Activated CD4-positive, CD25-positive, alpha-beta regulatory T cell (primary cell): ENCODE results near the gene NT5C3A.
"Not testable (repeated sequence)": the region's sequence is repeated elsewhere in the genome, so short reads cannot be mapped to it uniquely, and the experiment has no call there.

Experiments
- DNase-seq, 4 experiments: peaks; one replicate each; lab custom pipeline; 2025; lab: John Stamatoyannopoulos, UW

Gene NT5C3A

DNA sequence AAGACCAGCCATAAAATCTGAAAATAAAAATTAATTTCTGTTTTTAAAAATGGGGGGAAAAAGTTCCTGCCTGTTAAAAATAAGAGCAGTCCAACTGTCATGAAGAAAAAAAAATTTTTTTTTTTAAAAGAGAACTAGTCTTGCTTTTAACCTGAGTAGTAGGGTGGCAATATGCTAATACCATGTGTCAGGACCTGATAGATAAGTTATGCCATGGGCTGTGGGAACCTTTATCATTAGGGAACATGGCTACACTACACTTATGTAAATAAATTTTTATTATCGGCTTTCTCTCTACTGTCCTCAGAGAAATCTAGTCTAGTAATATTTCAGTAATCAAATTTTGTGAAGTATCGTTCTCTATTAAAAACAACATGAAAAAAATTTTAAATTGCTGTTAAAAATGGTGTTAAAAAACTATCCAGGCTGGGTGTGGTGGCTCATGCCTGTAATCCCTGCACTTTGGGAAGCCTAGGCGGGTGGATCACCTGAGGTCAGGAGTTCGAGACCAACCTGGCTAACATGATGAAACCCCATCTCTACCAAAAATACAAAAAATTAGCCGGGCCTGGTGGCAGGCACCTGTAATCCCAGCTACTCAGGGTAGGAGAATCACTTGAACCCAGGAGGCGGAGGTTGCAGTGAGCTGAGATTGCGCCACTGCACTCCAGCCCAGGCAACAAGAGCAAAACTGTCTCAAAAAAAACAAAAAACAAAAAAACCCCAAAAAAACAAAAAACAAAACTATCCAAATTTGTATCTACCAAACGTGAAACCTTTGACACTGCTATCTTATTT is 20.7 kb downstream of the NT5C3A start:
- no peak for DNase-seq

DNA sequence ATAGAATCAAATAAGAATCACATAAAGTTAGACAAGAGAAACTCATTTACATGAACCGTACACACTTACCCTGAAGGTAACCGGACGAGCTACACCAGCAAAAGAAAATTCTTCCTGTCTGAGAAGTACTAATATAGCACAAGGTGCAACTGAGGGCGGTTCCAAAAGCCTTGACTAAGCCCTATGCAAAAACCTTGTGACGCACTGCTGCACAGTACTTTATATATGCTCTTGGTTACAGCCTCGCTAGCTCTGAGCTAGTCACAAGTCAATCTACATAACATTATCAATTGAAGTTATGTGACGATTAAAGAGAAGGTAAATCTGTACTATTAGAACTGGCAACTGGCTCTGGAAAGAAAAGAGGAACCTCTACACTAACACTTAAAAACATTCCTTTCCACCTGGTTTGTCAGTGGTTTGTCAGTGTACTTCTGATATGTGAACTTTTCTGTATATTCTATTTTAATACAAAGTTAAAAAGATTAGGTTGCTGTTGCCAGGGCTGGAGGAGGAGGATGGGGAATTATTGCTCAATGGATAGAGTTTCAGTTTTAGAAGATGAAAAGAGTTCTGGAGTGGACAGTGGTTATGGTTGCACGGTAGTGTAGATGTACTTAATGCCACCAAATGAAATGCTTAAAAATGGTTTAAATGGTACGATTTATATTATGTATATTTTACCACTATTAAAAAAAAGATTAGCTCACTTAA is 21.6 kb downstream of the NT5C3A start:
- DNase-seq: peak in 3 of 4 experiments; percentile 8 to 52 (median 41)

DNA sequence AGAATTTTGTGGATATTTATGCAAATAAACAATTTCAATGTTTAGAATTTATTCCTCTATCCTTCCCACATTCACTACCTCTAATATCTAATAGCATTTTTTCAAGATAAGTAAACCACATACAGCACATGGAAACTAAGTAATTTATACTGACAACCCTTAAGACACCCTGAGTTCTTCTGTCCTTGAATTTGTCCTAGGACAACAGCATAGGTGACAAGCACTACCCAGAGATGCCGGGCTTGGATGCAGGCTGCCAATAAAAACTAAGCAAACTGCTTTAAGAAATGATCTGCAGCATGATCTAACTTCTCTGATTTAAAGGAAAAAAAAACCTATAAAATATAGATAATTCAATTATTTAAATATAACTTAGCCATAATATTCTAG is 22.7 kb downstream of the NT5C3A start:
- DNase-seq: no peak

DNA sequence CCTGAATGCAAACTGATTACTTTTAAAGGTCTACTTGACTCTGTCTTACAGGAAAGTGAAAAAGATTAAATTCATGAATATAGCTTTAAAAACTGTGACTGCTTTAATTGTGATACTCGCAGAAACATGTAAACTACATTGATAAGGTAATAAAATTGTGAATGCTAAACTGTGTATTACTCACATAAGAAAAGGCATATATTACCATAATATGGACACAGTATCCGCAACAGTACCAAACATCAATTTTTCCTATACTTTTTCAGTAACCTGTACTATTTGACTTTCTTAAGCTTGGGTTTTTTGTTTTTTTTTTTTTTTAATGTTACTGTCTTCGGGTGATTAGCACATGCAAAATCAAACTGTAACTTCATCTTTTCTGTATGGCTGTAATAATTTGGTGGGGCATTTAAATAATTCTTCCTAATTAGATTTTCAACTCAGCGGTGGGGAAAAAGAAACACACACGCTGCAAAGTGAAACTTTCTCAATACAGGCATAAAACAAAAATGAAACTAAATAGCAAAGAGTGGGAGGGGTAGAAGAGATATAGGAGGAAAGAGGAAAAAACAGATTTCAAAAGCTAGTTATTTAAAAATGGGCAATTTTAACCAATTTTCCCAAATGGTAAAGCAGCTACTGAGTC is 23.2 kb downstream of the NT5C3A start:
- no peak for DNase-seq

DNA sequence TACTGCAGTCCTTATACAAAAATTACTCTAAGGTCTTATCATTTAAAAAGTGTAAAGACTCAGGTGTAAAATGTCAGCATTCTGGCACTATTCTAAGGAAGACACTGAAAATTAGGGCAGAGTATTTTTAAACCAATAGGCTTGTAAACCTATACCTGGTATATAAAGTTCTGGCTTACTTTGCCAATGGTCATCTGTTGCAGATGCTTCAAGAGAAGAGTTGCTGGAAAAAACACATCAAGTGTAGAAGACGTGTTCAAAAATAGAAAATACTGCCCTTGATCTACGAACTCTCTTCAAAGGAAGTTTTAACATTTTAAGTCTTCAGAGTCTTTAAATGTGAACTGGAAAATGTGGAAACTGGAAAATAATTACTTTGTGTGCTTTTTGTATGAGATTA is 23.9 kb downstream of the NT5C3A start:
- DNase-seq: no peak

DNA sequence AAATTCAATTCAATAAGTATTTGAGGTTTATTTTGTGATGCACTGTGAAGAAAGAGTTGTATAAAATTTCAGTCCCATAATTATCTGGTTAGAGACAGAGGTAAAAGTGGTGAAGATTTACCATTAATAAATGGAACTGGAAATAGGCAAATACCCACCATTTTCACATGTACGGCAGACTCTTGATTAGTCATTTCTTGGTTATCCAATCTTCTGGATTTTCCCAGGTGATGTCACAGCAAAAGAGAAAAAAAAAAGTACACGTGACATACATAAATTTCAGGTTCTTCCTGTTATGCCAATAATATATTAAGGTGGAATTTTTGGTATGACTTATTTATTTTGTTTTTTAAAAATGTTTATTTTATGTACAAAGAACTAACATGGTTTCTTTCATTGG is 26.8 kb downstream of the NT5C3A start:
- DNase-seq: no peak

DNA sequence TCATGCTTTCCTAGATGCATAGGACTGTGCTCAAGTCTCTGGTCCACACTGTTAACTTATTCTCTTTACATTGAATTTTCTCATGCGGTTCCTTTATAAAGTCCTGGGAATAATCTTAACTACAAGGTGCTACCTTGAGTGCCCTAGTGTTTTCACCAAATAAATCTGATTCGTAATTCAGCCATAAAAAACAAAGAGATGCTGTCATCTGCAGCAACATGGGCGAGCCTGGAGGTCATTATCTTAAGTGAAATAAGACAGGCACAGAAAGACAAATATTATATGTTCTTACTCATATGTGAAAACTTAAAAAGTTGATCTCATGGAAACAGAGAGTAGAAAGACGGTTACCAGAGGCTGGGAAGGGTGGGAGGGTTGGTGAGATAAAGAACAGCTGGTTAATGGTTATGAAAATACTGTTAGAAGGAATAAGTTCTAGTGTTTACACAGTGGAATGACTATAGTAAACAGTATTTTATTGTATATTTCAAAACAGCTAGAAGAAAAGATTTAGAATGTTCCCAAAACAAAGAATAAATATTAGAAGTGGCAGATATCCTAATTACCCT is 38.3 kb downstream of the NT5C3A start:
- DNase-seq: no peak

DNA sequence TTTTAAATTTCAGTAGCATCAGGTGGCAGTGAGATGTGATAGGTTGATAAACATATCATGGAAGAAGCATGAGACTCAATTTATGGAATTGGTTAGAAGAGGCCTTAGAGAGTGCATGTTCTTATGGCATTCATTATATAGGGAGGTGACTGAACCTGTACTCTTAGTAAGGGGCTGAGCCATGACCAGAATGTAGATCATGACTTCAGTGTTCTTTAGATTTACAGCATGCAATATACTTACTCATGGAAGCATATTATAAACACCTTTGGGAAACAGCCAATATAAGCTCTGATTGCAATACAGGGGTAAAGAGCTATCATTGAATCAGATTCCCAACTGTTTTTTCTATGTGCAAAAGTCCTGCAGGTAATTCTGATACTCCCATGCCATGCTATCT is 50.2 kb downstream of the NT5C3A start:
- no peak for DNase-seq

DNA sequence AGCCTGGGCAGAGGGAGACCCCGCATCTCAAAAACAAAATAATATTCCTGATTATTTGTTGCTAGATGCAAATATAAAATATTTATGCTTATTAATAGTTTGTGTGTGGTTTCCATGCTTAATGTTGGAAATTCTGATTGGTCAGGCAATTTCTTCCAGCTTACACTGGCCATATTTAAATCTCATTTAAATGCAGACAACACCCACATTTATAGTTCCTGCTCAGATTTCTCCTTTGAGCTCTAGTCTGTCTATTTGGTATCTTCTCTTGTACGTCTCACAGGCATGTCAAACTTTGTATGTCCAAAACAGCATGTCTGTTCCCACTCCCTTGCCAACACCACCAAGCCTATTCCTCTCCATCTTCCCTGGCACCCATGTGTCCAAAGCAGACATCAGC is 52.8 kb downstream of the NT5C3A start:
- DNase-seq: no peak

DNA sequence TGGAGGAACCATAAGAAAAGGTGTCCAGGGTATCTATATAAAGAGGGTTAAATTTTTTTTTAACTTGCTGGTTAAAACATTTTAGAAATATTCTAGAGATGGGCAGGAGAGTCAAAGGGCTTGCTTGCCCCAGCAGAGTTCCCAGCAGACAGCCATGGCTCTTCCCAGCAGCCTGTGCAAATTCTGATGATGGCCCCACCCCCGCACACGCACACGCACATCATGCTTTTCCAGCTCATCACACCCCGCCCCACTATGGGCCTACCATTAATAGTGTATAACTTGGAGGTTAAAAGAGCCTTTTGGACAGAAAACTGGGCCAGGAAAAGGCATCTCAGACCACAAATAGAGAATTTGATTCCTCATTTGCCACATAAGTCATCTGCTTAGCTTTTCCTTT is 56.9 kb downstream of the NT5C3A start:
- DNase-seq: not testable (repeated sequence)

DNA sequence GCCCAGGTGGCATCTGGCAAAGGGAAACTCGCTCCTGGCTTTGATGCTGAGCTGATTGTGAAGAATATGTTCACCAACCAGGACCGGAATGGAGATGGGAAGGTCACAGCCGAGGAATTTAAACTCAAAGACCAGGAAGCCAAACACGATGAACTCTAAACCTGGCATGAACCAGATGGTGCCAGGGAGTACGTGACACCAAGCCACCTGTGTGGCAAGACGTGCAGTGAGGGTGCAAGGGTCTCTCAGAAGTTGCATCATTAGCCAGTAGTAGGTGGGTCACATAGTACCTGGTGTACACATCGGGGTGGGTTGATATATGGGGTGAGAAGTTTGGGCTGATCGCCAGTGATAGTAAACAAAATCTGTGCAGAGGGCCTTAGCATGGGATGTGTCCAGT is 57.4 kb downstream of the NT5C3A start:
- DNase-seq: not testable (repeated sequence)

DNA sequence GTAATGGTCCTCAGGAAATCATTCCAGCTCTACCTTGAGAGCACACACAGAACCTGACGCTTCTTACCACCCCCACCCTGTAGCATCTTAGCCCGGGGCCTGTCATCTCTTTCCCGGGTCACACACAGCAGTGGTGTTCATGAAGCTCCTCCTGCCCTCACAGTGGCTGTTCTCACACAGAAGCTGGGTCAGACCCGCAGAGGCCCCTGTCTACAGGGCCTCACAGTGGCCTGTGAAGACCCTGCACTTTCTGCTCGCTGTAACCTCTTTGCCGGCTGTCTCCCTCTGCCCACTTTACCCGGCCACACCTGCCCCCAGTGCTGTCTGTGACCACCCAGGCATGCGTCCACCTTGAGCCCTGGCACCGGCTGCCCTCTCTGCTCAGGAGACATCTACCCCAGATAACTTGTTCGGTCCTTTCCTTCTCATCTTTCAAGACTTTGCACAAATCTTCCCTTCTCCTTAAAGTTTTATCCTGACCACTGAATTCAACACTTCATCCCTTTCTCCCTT is 58.4 kb downstream of the NT5C3A start:
- not testable (repeated sequence) for DNase-seq

DNA sequence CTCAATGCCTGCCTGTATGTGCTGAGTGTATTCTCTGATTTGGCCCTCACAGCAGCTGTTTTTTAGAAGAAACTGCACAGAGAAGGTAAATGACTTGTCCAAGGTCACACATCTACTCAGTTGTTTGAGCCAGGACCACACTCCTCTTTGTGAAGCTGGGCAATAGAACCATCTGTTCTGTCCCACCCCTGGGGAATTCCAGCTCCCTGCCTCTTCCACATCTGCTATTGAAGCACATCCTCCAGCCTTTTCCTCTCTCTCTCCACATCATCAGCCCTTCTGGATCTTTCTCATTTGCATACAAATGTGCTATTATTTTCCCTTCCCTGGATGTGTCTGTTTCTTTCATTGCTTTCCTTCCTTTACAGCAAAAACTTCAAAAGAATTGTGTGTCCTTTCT is 59.5 kb downstream of the NT5C3A start:
- not testable (repeated sequence) for DNase-seq

DNA sequence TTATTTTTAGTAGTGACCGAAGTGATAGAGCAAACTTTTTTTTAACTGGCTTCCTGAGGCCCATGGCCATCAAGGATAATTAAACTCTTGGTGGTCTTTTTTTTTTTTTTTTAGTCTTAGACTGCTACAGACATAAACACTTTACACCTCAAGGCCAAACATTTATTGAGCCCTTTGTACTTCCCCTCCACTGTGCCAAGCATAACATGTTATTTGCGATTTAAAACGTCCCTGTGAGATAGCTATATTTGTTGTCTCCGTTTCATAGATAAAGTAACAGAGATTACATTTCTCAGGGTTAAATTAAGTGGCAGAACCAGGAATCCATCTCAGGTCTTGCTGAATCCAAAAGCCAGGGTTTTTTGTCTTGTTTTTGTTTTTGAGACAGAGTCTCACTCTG is 63.2 kb downstream of the NT5C3A start:
- DNase-seq: not testable (repeated sequence)

DNA sequence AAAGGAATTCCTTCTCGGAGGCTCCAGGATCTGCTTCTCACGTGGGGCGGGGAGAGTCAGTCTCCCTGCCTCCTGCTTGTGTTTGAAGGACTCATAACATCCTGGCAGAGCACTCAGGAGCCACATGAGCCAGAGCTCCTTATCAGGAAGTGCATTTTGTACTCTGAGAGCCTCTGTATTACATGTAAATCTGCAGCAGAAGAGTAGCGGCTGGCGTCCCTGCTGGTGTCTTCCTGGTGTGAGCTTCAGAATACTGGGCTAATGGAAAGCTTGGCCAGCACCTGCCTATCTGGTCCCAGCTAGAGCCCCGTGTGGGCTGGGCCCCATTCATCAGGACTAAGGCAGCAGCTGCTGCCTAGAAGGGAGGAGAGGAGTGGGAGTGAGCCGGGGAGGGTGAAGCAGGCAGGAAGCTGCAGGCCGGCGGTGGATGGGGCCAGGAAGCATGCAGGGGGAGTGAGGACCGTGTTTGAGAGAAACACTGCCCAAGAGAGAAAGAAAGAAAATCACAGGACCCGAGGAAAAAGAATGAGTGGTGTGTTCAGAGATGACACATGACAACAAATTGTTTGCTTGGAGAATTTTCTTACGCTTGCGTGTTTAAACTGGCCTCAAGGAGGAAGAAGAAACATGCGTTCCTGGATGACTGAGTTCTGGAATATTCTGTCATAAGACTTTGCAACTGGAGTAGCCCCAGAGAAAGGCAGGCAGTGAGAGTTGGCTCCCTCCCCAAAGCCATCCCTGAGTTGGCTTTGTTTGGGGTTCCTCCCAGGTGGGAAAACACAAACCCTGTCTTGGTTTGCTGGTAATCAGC is 64.0 kb downstream of the NT5C3A start:
- DNase-seq: not testable (repeated sequence)

DNA sequence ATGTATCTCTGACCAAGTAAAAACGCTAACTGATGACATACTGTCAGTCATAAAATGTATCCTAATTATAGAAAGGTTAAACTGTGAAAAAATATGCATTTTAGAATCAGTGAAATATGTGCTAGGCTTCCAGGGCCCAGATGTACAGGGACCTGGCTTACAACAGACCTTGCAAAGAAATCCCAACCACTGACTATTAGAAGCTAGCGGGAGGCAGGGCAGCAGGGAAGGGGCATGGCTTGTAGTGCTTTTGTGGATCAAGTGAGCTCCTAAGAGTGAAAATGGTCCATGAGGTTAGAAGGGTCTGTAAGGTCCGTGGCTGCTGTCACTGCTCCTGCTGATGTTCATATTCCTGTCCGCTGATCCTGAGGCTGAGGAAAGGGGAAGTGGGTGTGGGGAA is 64.6 kb downstream of the NT5C3A start:
- DNase-seq: not testable (repeated sequence)

DNA sequence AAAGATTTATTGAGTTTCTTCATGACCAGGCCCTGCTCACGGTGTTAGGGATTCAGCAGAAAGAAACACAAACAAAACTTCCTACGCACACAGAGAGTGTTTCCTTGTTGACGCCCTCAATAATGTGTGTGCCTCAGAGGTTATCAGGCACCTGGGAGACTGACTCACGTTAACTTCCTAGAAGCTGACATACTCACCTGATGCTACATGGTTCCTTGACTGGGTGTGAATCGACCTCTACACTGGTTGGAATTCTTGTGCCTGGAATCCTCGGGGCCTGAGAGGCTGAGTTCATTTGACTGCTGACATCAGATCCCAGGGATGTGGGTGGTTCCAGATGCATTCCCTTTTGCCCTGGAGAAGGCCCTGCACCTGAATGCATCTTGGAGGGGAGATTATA is 69.8 kb downstream of the NT5C3A start:
- DNase-seq: not testable (repeated sequence)

DNA sequence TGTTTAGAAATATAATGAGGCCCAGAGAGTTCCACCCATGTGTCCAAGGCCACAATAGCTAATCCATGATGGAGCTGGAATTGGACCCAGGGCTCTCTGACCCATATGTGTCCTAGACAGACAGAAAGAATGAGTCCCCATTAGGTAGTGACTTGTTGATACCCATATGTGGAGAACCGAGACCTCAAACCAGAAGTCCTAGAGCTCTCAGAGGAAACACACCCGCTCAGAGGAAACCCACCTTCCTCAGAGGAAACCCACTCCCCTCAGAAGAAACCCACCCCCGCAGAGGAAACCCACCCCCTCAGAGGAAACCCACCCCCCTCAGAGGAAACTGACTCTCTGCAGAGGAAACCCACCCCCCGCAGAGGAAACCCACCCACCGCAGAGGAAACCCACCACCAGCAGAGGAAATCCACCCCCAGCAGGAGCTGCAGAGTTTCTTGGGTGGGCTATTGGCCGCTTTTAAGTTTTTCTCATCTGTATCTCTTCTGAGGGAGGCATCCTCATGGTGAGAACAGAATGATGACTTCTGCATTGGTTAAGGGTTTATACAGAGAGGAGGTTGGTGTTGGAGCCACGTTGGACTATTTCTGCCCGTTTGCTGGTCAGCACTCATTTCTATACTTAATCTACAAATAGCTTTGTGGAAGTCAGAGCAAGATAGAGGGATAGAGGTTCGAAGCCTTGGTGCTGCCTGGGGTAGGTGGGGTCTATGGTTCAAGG is 70.4 kb downstream of the NT5C3A start:
- DNase-seq: not testable (repeated sequence)

DNA sequence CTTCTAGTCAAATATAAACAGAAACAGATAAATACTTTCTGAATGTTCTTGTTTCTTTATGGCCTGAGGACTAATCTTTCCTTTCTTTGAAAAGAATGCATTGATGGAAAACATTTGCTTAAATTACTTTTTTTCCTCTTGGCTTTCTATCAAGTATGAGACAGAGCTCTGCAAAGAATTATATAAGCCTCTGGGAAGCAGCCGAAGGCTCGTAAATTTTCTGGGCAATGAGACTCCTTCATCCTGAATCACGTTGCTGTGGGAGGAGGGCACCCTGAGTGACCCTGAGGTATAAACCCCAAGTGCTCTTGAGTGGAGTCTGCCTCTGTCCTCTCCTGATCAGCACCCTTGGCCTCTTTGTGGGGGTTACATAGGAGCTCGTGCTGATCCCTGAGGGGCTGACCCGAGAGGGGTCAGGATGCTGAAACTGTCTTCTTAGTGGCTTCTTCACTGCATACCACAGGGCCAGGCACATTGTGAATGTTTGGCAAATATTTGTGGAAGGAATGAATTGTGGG is 71.4 kb downstream of the NT5C3A start:
- DNase-seq: not testable (repeated sequence)

DNA sequence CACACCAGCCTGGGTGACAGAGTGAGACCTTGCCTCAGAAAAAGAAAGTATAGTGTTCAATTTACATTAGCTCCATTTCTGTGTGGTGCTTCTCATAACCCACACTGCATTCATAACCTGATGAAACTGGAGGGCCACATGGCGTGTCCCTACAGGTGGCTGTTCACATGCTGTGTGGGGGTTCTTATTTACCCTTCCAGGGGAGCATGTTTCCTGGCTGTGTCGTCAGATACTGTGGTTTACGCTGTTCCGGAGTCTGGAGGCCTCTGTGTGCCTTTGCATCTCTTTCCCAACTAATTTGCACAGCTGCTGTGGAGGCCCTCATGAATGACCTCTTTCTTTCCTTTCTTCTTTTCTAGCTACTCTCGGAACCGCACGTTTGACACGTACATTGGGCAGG is 74.4 kb downstream of the NT5C3A start:
- not testable (repeated sequence) for DNase-seq

DNA sequence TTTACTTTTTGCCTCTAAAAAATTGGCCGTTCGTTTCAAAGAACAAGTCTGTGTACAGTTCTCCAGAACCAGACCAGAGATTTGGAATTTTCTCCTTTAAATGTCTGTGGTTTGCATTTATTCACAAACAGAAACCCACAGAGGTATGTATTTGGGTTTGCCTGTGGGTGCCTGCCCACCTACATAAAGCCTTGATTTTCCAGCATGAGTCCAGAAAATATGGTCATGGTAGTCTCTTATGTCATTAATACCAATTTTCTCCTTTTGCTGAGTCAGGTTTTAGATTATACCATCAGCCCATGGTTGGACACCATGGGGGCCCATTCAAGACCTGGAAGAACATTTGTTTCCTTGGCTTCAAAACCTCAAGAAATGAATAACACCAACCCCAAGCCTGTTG is 82.7 kb downstream of the NT5C3A start:
- DNase-seq: not testable (repeated sequence)
